Cardiac fibroblast (primary cell): Measurements from ENCODE around the gene KAZALD1.

Experiments used
- DNase-seq, 2 donors: peaks; one replicate each; pipeline versions ENCODE4 v3.0.0 to v3.0.0-alpha.2; 2010; ENCODE audit warnings: low read depth in 2 of 2
- H3K4me3 ChIP-seq, 2 donors: replicated peaks in 1 of 2; 1 replicate in 1 of 2; 2 replicates in 1 of 2; pipeline ENCODE4 v1.5.1; 2011; ENCODE audit warnings: low read depth in 2 of 2, low read length in 2 of 2, mild to moderate bottlenecking in 2 of 2, moderate library complexity in 1 of 2
- CTCF ChIP-seq: IDR thresholded peaks from one replicate; pipeline ENCODE4 v1.5.1; 2011; ENCODE audit warnings: low read depth, mild to moderate bottlenecking, low read length, inconsistent platforms

The KAZALD1 gene

GRCh38 chr10:101055411-101055810, 6.4 kb upstream of the KAZALD1 start:
- TF ChIP-seq CTCF: no peak

GRCh38 chr10:101056365-101057151, 5.2 kb upstream of the KAZALD1 start:
- no peak for TF ChIP-seq CTCF
- no peak overlapping the region for H3K4me3 ChIP-seq
- no peak for DNase-seq

More at GRCh38 chr10:101055411-101055810, 6.4 kb upstream of the KAZALD1 start:
- no peak for DNase-seq
- no peak overlapping the region for H3K4me3 ChIP-seq

GRCh38 chr10:101060036-101060950, 1.5 kb upstream of the KAZALD1 start:
- peak; percentile 96 to 98 for DNase-seq
- TF ChIP-seq CTCF: peak; percentile 87
- H3K4me3 ChIP-seq: peak overlapping the region; percentile 79 to 99

- TF ChIP-seq CTCF: no peak
- DNase-seq: peak; percentile 94 to 96
- peak overlapping the region; percentile 79 to 99 for H3K4me3 ChIP-seq
Measured at GRCh38 chr10:101060951-101061623, 702 bp upstream of the KAZALD1 start.

GRCh38 chr10:101062232-101063049, 652 bp downstream of the KAZALD1 start:
- DNase-seq: peak; percentile 43 to 51
- peak; percentile 24 for TF ChIP-seq CTCF
- H3K4me3 ChIP-seq: peak overlapping the region; percentile 24 to 99

- H3K4me3 ChIP-seq: peak overlapping the region in 1 of 2 donors; percentile 25
- no peak for DNase-seq
- no peak for TF ChIP-seq CTCF
Measured at GRCh38 chr10:101063050-101063525, 1.3 kb downstream of the KAZALD1 start.
